IPS-18c (cell line): ENCODE measurements around the gene ARHGAP22.

Source experiments
- H3K4me3 ChIP-seq: 2 replicates; pipeline ENCODE4 v1.7.0; 2013; ENCODE audit warnings: low read depth, mild to moderate bottlenecking, low read length, moderate library complexity; ENCODE audit not compliant: insufficient read depth
- H3K9me3 ChIP-seq: one replicate; pipeline ENCODE4 v1.6.1; 2013; ENCODE audit warnings: mild to moderate bottlenecking, low read length, moderate library complexity; ENCODE audit not compliant: control insufficient read depth, insufficient read depth

ARHGAP22 gene

GRCh38 chr10:48464121-48464870, 140.6 kb downstream of the ARHGAP22 start:
- H3K9me3 ChIP-seq, result no peaks in the 10 kb centered on the region
- no peak overlapping the region for H3K4me3 ChIP-seq

GRCh38 chr10:48463318-48464003, 141.4 kb downstream of the ARHGAP22 start:
- Histone ChIP-seq H3K9me3 (no peaks in the 10 kb centered on the region), H3K4me3 (no peak overlapping the region)

GRCh38 chr10:48462482-48463020, 142.3 kb downstream of the ARHGAP22 start:
- H3K4me3 ChIP-seq, result no peak overlapping the region
- H3K9me3 ChIP-seq, result peaks cover 2% of the 10 kb centered on the region

- Histone ChIP-seq H3K9me3 (peaks cover 2% of the 10 kb centered on the region), H3K4me3 (no peak overlapping the region)
Observed at GRCh38 chr10:48461623-48462481, 143.0 kb downstream of the ARHGAP22 start.

- Histone ChIP-seq H3K9me3 (peaks cover 2% of the 10 kb centered on the region), H3K4me3 (no peak overlapping the region)
Observed at GRCh38 chr10:48460182-48460581, 144.7 kb downstream of the ARHGAP22 start.

GRCh38 chr10:48459270-48460150, 145.4 kb downstream of the ARHGAP22 start:
- Histone ChIP-seq H3K9me3 (peaks cover 2% of the 10 kb centered on the region), H3K4me3 (no peak overlapping the region)

- H3K4me3 ChIP-seq, result no peak overlapping the region
- peaks cover 2% of the 10 kb centered on the region for H3K9me3 ChIP-seq
Observed at GRCh38 chr10:48458662-48459048, 146.2 kb downstream of the ARHGAP22 start.

GRCh38 chr10:48457949-48458661, 146.8 kb downstream of the ARHGAP22 start:
- peaks cover 2% of the 10 kb centered on the region for H3K9me3 ChIP-seq
- no peak overlapping the region for H3K4me3 ChIP-seq

- no peak overlapping the region for H3K4me3 ChIP-seq
Observed at GRCh38 chr10:48456808-48457761, 147.8 kb downstream of the ARHGAP22 start.

GRCh38 chr10:48456361-48456804, 148.5 kb downstream of the ARHGAP22 start:
- Histone ChIP-seq H3K4me3 (no peak overlapping the region), H3K9me3 (peaks cover 2% of the 10 kb centered on the region)

More at GRCh38 chr10:48456808-48457761, 147.8 kb downstream of the ARHGAP22 start:
- H3K9me3 ChIP-seq, result peaks cover 2% of the 10 kb centered on the region

GRCh38 chr10:48455392-48456151, 149.3 kb downstream of the ARHGAP22 start:
- Histone ChIP-seq H3K4me3 (no peak overlapping the region), H3K9me3 (peaks cover 2% of the 10 kb centered on the region)

GRCh38 chr10:48455055-48455391, 149.8 kb downstream of the ARHGAP22 start:
- peaks cover 2% of the 10 kb centered on the region for H3K9me3 ChIP-seq
- H3K4me3 ChIP-seq, result no peak overlapping the region

GRCh38 chr10:48454302-48455054, 150.4 kb downstream of the ARHGAP22 start:
- peaks cover 2% of the 10 kb centered on the region for H3K9me3 ChIP-seq
- H3K4me3 ChIP-seq, result no peak overlapping the region
